Endothelial cell of umbilical vein (primary cell): ENCODE results near the gene NECTIN4. TPM values are rescaled to one million over a fixed set of nuclear protein-coding genes. Genes with fewer than 3 reads are reported as not detected.

ENCODE experiments used
- BruUV-seq: library from RNA; stranded (reverse); fragments of 400-500 nt; replicated peaks from 2 replicates; lab custom pipeline; 2021; lab: Mats Ljungman, UMichigan
- CTCF ChIA-PET: fragments of 300-600, 350-600 bp; sonication (Branson Sonifier 250); formaldehyde crosslinking; loops from one replicate; lab custom pipeline; 2021; ENCODE audit warnings: antibody characterized with exemption, inconsistent platforms; lab: Charles Lee
- POLR2A ChIA-PET: fragments of 300-600, 350-600 bp; sonication (Branson Sonifier 250); formaldehyde crosslinking; loops from one replicate; lab custom pipeline; 2021; ENCODE audit warnings: antibody characterized with exemption, inconsistent platforms; lab: Charles Lee
- DNase-seq: peaks from one replicate; pipeline ENCODE4 v3.0.0-alpha.2; 2011; ENCODE audit warnings: low read depth, low spot score
- FAIRE-seq: peaks from 2 replicates; lab custom pipeline; 2011; peaks lifted over from hg19 to GRCh38; lab: Jason Lieb, UNC
- H2AFZ ChIP-seq: 2 replicates; pipeline ENCODE4 v1.6.0; 2012; ENCODE audit warnings: low read depth, low read length, control low read depth, inconsistent platforms
- H3K27ac ChIP-seq: 2 replicates; pipeline ENCODE4 v1.5.1; 2011; ENCODE audit warnings: low read depth, mild to moderate bottlenecking, control low read depth, low read length, moderate library complexity; ENCODE audit not compliant: insufficient read depth
- H3K27me3 ChIP-seq, 2 experiments: 2 replicates each; pipeline versions ENCODE4 v1.6.0 to v1.6.1; 2011; ENCODE audit warnings: low read length in 2 of 2, mixed read lengths in 1 of 2; ENCODE audit not compliant: control insufficient read depth in 2 of 2, insufficient read depth in 2 of 2
- H3K36me3 ChIP-seq, 2 experiments: 2 replicates in 1 of 2; 3 replicates in 1 of 2; pipeline ENCODE4 v1.5.1; 2011; ENCODE audit warnings: low read length in 2 of 2, mild to moderate bottlenecking in 1 of 2, moderate library complexity in 1 of 2; ENCODE audit not compliant: control insufficient read depth in 2 of 2, insufficient read depth in 2 of 2; ENCODE audit errors: extremely low read depth in 1 of 2
- H3K4me1 ChIP-seq: 3 replicates; pipeline ENCODE4 v1.5.1; 2011; ENCODE audit warnings: mild to moderate bottlenecking, low read length; ENCODE audit not compliant: control insufficient read depth, insufficient read depth; ENCODE audit errors: extremely low read depth
- H3K4me2 ChIP-seq: 2 replicates; pipeline ENCODE4 v1.6.1; 2011; ENCODE audit warnings: low read length, control low read depth, mixed read lengths; ENCODE audit not compliant: insufficient read depth
- H3K4me3 ChIP-seq, 3 experiments: fragments of 200-600 bp in 1 of 3; sonication (generic), shearing (Covaris generic) in 1 of 3; replicated peaks in 1 of 3; 2 replicates each; pipeline ENCODE4 v1.5.1; 2011 to 2016; ENCODE audit warnings: control low read depth in 3 of 3, low read length in 3 of 3, mild to moderate bottlenecking in 2 of 3, inconsistent platforms in 1 of 3, low read depth in 1 of 3, moderate library complexity in 1 of 3; ENCODE audit not compliant: insufficient read depth in 1 of 3
- H3K79me2 ChIP-seq: 2 replicates; pipeline ENCODE4 v1.6.0; 2012; ENCODE audit warnings: low read length, inconsistent platforms; ENCODE audit not compliant: control insufficient read depth, insufficient read depth
- H3K9ac ChIP-seq: replicated peaks from 2 replicates; pipeline ENCODE3; 2011; ENCODE audit warnings: low read length, control low read depth; ENCODE audit not compliant: insufficient read depth; ENCODE audit errors: extremely low read depth
- H3K9me1 ChIP-seq: replicated peaks from 3 replicates; pipeline ENCODE4 v1.6.0; 2011; ENCODE audit warnings: mild to moderate bottlenecking, low read length; ENCODE audit not compliant: control insufficient read depth, insufficient read depth; ENCODE audit errors: extremely low read depth
- H3K9me3 ChIP-seq: replicated peaks from 2 replicates; pipeline ENCODE4 v1.5.1; 2012; ENCODE audit warnings: low read length, inconsistent platforms; ENCODE audit not compliant: control insufficient read depth, insufficient read depth
- H4K20me1 ChIP-seq: replicated peaks from 2 replicates; pipeline ENCODE3; 2011; ENCODE audit warnings: mild to moderate bottlenecking, low read length; ENCODE audit not compliant: control insufficient read depth, insufficient read depth; ENCODE audit errors: extremely low read depth
- EZH2 ChIP-seq: IDR thresholded peaks from 2 replicates; pipeline ENCODE4 v1.6.1; 2012; ENCODE audit warnings: borderline replicate concordance, low read depth, mild to moderate bottlenecking, moderate library complexity, low read length, inconsistent platforms; ENCODE audit not compliant: severe bottlenecking
- FOS ChIP-seq: IDR thresholded peaks from 2 replicates; pipeline ENCODE4 v1.6.1; 2011; ENCODE audit warnings: mild to moderate bottlenecking, low read length, moderate library complexity, borderline replicate concordance; ENCODE audit not compliant: insufficient read depth
- GATA2 ChIP-seq: IDR thresholded peaks from 2 replicates; pipeline ENCODE4 v1.7.0; 2011; ENCODE audit warnings: low read depth, mild to moderate bottlenecking, moderate library complexity, mixed read lengths, low read length; ENCODE audit not compliant: insufficient read length, insufficient read depth
- JUN ChIP-seq: IDR thresholded peaks from 2 replicates; pipeline ENCODE4 v1.6.1; 2011; ENCODE audit warnings: borderline replicate concordance, low read depth; ENCODE audit not compliant: insufficient read length, insufficient read depth
- MYC ChIP-seq: IDR thresholded peaks from one replicate; pipeline ENCODE4 v1.6.1; 2011; ENCODE audit warnings: mild to moderate bottlenecking, low read depth, low read length
- POLR2A ChIP-seq: IDR thresholded peaks from 2 replicates; pipeline ENCODE4 v1.6.1; 2012; ENCODE audit warnings: low read depth, mild to moderate bottlenecking, control low read depth, low read length
- POLR2AphosphoS5 ChIP-seq: IDR thresholded peaks from 2 replicates; pipeline ENCODE4 v1.6.1; 2012; ENCODE audit warnings: low read depth, mild to moderate bottlenecking, control low read depth, low read length, moderate library complexity; ENCODE audit not compliant: insufficient read depth
- dilution Hi-C: fragments of 300-500 bp; cut with MboI; formaldehyde crosslinking; loops from one replicate; pipeline ENCODE4 v1.15.0; 2019; ENCODE audit warnings: low sequenced_read_pairs; ENCODE audit not compliant: extremely low pct_ligation_motif_present
- intact Hi-C: fragments of 100-400 bp; cut with micrococcal nuclease; formaldehyde crosslinking; loops from one replicate; pipeline ENCODE4 v1.10.0; 2022
- polyA plus RNA-seq, 4 experiments: library from polyadenylated mRNA; depleted of rRNA in 3 of 4; stranded (reverse) in 3 of 4; unstranded in 1 of 4; fragments of >200 nt; gene quantifications; 2 replicates each; pipeline versions ENCODE4 v1.2.1 to v1.2.3, GENCODE V29; 2011 to 2012; ENCODE audit warnings: missing spikeins in 1 of 4
- total RNA-seq: library from RNA; stranded (reverse); gene quantifications from 2 replicates; pipeline ENCODE4 v1.2.3, GENCODE V29; 2021
- TF ChIP-seq, protein P1 (sequence below), 2 donors: IDR thresholded peaks; 1 replicate in 1 of 2; 2 replicates in 1 of 2; pipeline ENCODE4 v1.5.1; 2011; ENCODE audit warnings: low read length in 2 of 2, mild to moderate bottlenecking in 2 of 2, moderate library complexity in 2 of 2, control low read depth in 1 of 2, inconsistent platforms in 1 of 2, low read depth in 1 of 2; ENCODE audit not compliant: insufficient read depth in 1 of 2; ENCODE audit errors: extremely low read depth in 1 of 2
- TF ChIP-seq, protein P2 (sequence below): IDR thresholded peaks from 2 replicates; pipeline ENCODE4 v1.6.1; 2011; ENCODE audit not compliant: insufficient read depth, insufficient read length

NECTIN4 gene
- total and polyA plus RNA-seq, 2 donors (not counting 3 experiments of a cell fraction or from before 2014, with no cell fraction given), result 0.15 to 0.58 TPM

DNA sequence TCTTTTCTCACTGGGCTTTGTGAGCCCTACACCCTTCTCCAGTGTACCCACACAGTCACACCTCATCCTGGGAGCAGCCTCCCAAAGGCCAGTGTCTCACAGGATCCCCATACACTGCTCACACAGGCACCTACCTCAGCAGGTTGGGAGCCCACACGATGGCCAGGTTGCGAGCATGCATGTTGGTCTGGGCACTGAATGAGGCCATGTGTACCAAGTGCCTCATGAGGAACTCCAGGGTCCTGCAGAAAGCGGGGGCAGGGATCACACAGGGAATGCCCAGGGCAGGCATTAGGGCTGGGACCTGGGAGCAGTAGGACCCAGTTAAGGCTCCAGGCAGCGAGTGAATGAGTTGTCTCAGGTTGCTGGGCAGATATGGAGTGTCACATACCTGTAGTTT, 35.1 kb downstream of the NECTIN4 start:
- CTCF ChIA-PET, result interaction anchor here (0.9 to 2.3 kb wide), 4 partner anchors 9 to 64 kb away, joined by 3 to 11 read pairs (median 6); no protein-coding TSS in a partner anchor

More for the DNA sequence above, 35.1 kb downstream of the NECTIN4 start:
- dilution Hi-C loops, result no loop called here
- intact Hi-C loops, result loop anchor here (10.0 kb wide), 1 partner anchor 729 kb away; no protein-coding TSS in a partner anchor
- Histone ChIP-seq H3K4me3 (no peak overlapping the region), H3K4me1 (no peaks in the 10 kb centered on the region), H2AFZ (no peak overlapping the region), H3K9me1 (no peaks in the 10 kb centered on the region), H3K9ac (no peak overlapping the region), H3K4me2 (no peak overlapping the region), H4K20me1 (no peaks in the 10 kb centered on the region), H3K27ac (no peak overlapping the region), H3K9me3 (no peaks in the 10 kb centered on the region), H3K79me2 (no peaks in the 10 kb centered on the region), H3K27me3 (no peaks in the 10 kb centered on the region), H3K36me3 (no peaks in the 10 kb centered on the region)
- FAIRE-seq (no peak), DNase-seq (no peak)
- TF ChIP-seq, protein P1, sequence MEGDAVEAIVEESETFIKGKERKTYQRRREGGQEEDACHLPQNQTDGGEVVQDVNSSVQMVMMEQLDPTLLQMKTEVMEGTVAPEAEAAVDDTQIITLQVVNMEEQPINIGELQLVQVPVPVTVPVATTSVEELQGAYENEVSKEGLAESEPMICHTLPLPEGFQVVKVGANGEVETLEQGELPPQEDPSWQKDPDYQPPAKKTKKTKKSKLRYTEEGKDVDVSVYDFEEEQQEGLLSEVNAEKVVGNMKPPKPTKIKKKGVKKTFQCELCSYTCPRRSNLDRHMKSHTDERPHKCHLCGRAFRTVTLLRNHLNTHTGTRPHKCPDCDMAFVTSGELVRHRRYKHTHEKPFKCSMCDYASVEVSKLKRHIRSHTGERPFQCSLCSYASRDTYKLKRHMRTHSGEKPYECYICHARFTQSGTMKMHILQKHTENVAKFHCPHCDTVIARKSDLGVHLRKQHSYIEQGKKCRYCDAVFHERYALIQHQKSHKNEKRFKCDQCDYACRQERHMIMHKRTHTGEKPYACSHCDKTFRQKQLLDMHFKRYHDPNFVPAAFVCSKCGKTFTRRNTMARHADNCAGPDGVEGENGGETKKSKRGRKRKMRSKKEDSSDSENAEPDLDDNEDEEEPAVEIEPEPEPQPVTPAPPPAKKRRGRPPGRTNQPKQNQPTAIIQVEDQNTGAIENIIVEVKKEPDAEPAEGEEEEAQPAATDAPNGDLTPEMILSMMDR (IDR thresholded peaks at IDR 0.05; ENCODE audit: extremely low read depth in 1 of 2, insufficient read depth in 1 of 2, low read depth in 1 of 2, low read length in 2 of 2), result no peak
- TF ChIP-seq MYC (no peak), POLR2A (no peak), FOS (no peak), EZH2 (no peak), GATA2 (no peak), JUN (no peak), POLR2AphosphoS5 (no peak)
- TF ChIP-seq, protein P2, sequence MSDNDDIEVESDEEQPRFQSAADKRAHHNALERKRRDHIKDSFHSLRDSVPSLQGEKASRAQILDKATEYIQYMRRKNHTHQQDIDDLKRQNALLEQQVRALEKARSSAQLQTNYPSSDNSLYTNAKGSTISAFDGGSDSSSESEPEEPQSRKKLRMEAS, result no peak
- POLR2A ChIA-PET, result no interaction called here
- no TSS peak for BruUV-seq
